Breast epithelium (tissue), 4 donors: ENCODE measurements around the gene SEMA3F. TPM values are rescaled to one million over a fixed set of nuclear protein-coding genes. Genes with fewer than 3 reads are reported as not detected.

Source experiments
- DNase-seq, 2 donors: peaks; one replicate each; pipeline ENCODE4 v3.0.0-alpha.2; 2019; ENCODE audit warnings: low spot score in 2 of 2
- H3K27ac ChIP-seq, 2 donors: fragments of 200-600 bp; sonication (generic) in 1 of 2; one replicate each; pipeline ENCODE4 v1.5.1; 2016 to 2019; ENCODE audit warnings: mild to moderate bottlenecking in 1 of 2
- H3K27me3 ChIP-seq, 2 donors: fragments of 200-600 bp; sonication (generic) in 1 of 2; one replicate each; pipeline versions ENCODE4 v1.5.1 to v1.6.0; 2017 to 2019; ENCODE audit warnings: control low read depth in 1 of 2, mild to moderate bottlenecking in 1 of 2
- H3K36me3 ChIP-seq: fragments of 200-600 bp; one replicate; pipeline ENCODE4 v1.5.1; 2019
- H3K4me1 ChIP-seq, 2 donors: fragments of 200-600 bp; sonication (generic); one replicate each; pipeline ENCODE4 v1.5.1; 2016 to 2019; ENCODE audit warnings: control low read depth in 1 of 2
- H3K4me3 ChIP-seq, 3 donors: fragments of 200-600 bp; sonication (generic); 1 replicate in 2 of 3; 2 replicates in 1 of 3; pipeline ENCODE4 v1.5.1; 2016 to 2019; ENCODE audit warnings: mild to moderate bottlenecking in 3 of 3, moderate library complexity in 2 of 3
- H3K9me3 ChIP-seq, 2 donors: fragments of 200-600 bp; sonication (generic) in 1 of 2; one replicate each; pipeline ENCODE4 v1.5.1; 2016 to 2019; ENCODE audit warnings: control low read depth in 1 of 2
- CTCF ChIP-seq, 3 donors: fragments of 450-650 bp; IDR thresholded peaks; one replicate each; pipeline ENCODE4 v1.5.1; 2016 to 2017; ENCODE audit warnings: antibody characterized with exemption in 3 of 3, mild to moderate bottlenecking in 3 of 3, moderate library complexity in 3 of 3
- POLR2A ChIP-seq: fragments of 450-650 bp; IDR thresholded peaks from one replicate; pipeline ENCODE4 v1.6.1; 2016; ENCODE audit warnings: antibody characterized with exemption, mild to moderate bottlenecking, moderate library complexity
- POLR2AphosphoS5 ChIP-seq, 3 donors: sonication (generic); formaldehyde crosslinking; IDR thresholded peaks; one replicate each; pipeline ENCODE4 v1.6.1; 2017; ENCODE audit warnings: antibody characterized with exemption in 3 of 3
- intact Hi-C: fragments of 100-400 bp; cut with DNase I; formaldehyde crosslinking; loops from one replicate; pipeline ENCODE4 v1.15.1; 2023; ENCODE audit warnings: low total_unique reads
- total RNA-seq, 3 donors: library from RNA; depleted of rRNA; stranded (reverse); fragments of >200 nt; gene quantifications; one replicate each; pipeline ENCODE4 v1.1.0, GENCODE V29; 2016

SEMA3F gene
- total RNA-seq, 3 donors from 2014 or later: 7.7 to 49.8 (median 26.9) TPM

- TF ChIP-seq POLR2AphosphoS5 (IDR thresholded peaks at IDR 0.05) (no peak), POLR2A (no peak), CTCF (IDR thresholded peaks at IDR 0.05) (no peak)
- Histone ChIP-seq H3K9me3 (no peaks in the 10 kb centered on the region), H3K27ac (peak overlapping the region in 1 of 2 donors; percentile 45), H3K27me3 (no peaks in the 10 kb centered on the region), H3K36me3 (no peaks in the 10 kb centered on the region), H3K4me3 (no peak overlapping the region), H3K4me1 (no peaks in the 10 kb centered on the region)
- intact Hi-C loops: no loop called here
- no peak for DNase-seq
These were observed 65.9 kb downstream of the SEMA3F start for GRCh38 chr3:50221051-50221410.

- H3K4me1 ChIP-seq: no peaks in the 10 kb centered on the region
These were observed 66.5 kb downstream of the SEMA3F start for GRCh38 chr3:50221411-50222168.

GRCh38 chr3:50222169-50222528, 67.0 kb downstream of the SEMA3F start:
- Histone ChIP-seq H3K36me3 (no peaks in the 10 kb centered on the region), H3K27ac (peak overlapping the region in 1 of 2 donors; percentile 45), H3K27me3 (no peaks in the 10 kb centered on the region), H3K9me3 (no peaks in the 10 kb centered on the region), H3K4me3 (no peak overlapping the region), H3K4me1 (no peaks in the 10 kb centered on the region)
- no peak for TF ChIP-seq POLR2A
- no peak for TF ChIP-seq CTCF (IDR thresholded peaks at IDR 0.05)
- no peak for TF ChIP-seq POLR2AphosphoS5 (IDR thresholded peaks at IDR 0.05)
- intact Hi-C loops: no loop called here
- DNase-seq: no peak

More at GRCh38 chr3:50221411-50222168, 66.5 kb downstream of the SEMA3F start:
- no peaks in the 10 kb centered on the region for H3K36me3 ChIP-seq
- TF ChIP-seq POLR2AphosphoS5 (IDR thresholded peaks at IDR 0.05): no peak
- TF ChIP-seq POLR2A: no peak
- H3K27me3 ChIP-seq: no peaks in the 10 kb centered on the region
- intact Hi-C loops: no loop called here
- peak overlapping the region in 1 of 2 donors; percentile 45 for H3K27ac ChIP-seq
- H3K9me3 ChIP-seq: no peaks in the 10 kb centered on the region
- no peak overlapping the region for H3K4me3 ChIP-seq
- DNase-seq: no peak

GRCh38 chr3:50224639-50225038, 69.5 kb downstream of the SEMA3F start:
- Histone ChIP-seq H3K4me1 (peaks cover 0 to 3% of the 10 kb centered on the region in 2 donors), H3K27ac (no peak overlapping the region), H3K4me3 (no peak overlapping the region), H3K27me3 (no peaks in the 10 kb centered on the region), H3K9me3 (no peaks in the 10 kb centered on the region), H3K36me3 (no peaks in the 10 kb centered on the region)
- TF ChIP-seq CTCF (IDR thresholded peaks at IDR 0.05) (no peak), POLR2AphosphoS5 (IDR thresholded peaks at IDR 0.05) (no peak), POLR2A (no peak)
- intact Hi-C loops: loop anchor here (1.0 kb wide), 1 partner anchor 25 kb away; no protein-coding TSS in a partner anchor
- no peak for DNase-seq

- H3K27me3 ChIP-seq: no peaks in the 10 kb centered on the region
- peak overlapping the region; percentile 68 to 77 for H3K27ac ChIP-seq
- H3K4me3 ChIP-seq: peak overlapping the region; percentile 59 to 71 (median 71)
- peaks cover 0 to 3% of the 10 kb centered on the region in 2 donors for H3K4me1 ChIP-seq
- DNase-seq: no peak
- no peaks in the 10 kb centered on the region for H3K9me3 ChIP-seq
- TF ChIP-seq POLR2A: no peak
- TF ChIP-seq POLR2AphosphoS5 (IDR thresholded peaks at IDR 0.05): no peak
- no peak for TF ChIP-seq CTCF (IDR thresholded peaks at IDR 0.05)
- H3K36me3 ChIP-seq: no peaks in the 10 kb centered on the region
- intact Hi-C loops: loop anchor here (2.0 kb wide), 1 partner anchor 46 kb away; no protein-coding TSS in a partner anchor
These were observed 71.8 kb downstream of the SEMA3F start for GRCh38 chr3:50226888-50227389.
